Dendritic cell treated with granulocyte-macrophage colony-stimulating factor and Interleukin-4, amounts not matched to agents 40 ng/mL and 50 ng/mL, for 4 days (primary cell): ENCODE results near the gene NHLRC3.
"Not testable (repeated sequence)": the region's sequence is repeated elsewhere in the genome, so short reads cannot be mapped to it uniquely, and the experiment has no call there.

ENCODE experiments used
- H3K27ac Mint-ChIP-seq: one replicate; pipeline ENCODE4 v1.8.0; 2022; ENCODE audit warnings: mild to moderate bottlenecking, mixed read lengths
- H3K27me3 Mint-ChIP-seq: one replicate; pipeline ENCODE4 v1.8.0; 2022; ENCODE audit warnings: mild to moderate bottlenecking, mixed read lengths
- H3K36me3 Mint-ChIP-seq: one replicate; pipeline ENCODE4 v1.8.0; 2022; ENCODE audit warnings: low read depth, mixed read lengths
- H3K4me1 Mint-ChIP-seq: one replicate; pipeline ENCODE4 v1.8.0; 2022; ENCODE audit warnings: low read depth, mixed read lengths
- H3K4me3 Mint-ChIP-seq: one replicate; pipeline ENCODE4 v1.8.0; 2022; ENCODE audit warnings: mild to moderate bottlenecking, moderate library complexity, mixed read lengths
- H3K9me3 Mint-ChIP-seq: one replicate; pipeline ENCODE4 v1.8.0; 2022; ENCODE audit warnings: mixed read lengths
- intact Hi-C: fragments of 100-400 bp; cut with micrococcal nuclease; formaldehyde crosslinking; loops from one replicate; pipeline ENCODE4 v1.15.0; 2022

NHLRC3 gene

GRCh38 chr13:39052944-39053343 lies 14.7 kb downstream of the NHLRC3 start:
- peaks cover 8% of the 10 kb centered on the region for H3K9me3 Mint-ChIP-seq
- no peaks in the 10 kb centered on the region for H3K27me3 Mint-ChIP-seq
- H3K4me1 Mint-ChIP-seq, result peaks cover 12% of the 10 kb centered on the region
- H3K36me3 Mint-ChIP-seq, result peaks cover 44% of the 10 kb centered on the region
- intact Hi-C loops, result loop anchor here (5.0 kb wide), 2 partner anchors 209 to 559 kb away; no protein-coding TSS in a partner anchor
- no peak overlapping the region for H3K4me3 Mint-ChIP-seq
- H3K27ac Mint-ChIP-seq, result no peak overlapping the region

GRCh38 chr13:39054112-39054511 lies 15.9 kb downstream of the NHLRC3 start:
- no peaks in the 10 kb centered on the region for H3K27me3 Mint-ChIP-seq
- no peak overlapping the region for H3K27ac Mint-ChIP-seq
- peaks cover 9% of the 10 kb centered on the region for H3K4me1 Mint-ChIP-seq
- peaks cover 44% of the 10 kb centered on the region for H3K36me3 Mint-ChIP-seq
- peaks cover 8% of the 10 kb centered on the region for H3K9me3 Mint-ChIP-seq
- intact Hi-C loops, result loop anchor here (5.0 kb wide), 2 partner anchors 208 to 558 kb away; no protein-coding TSS in a partner anchor
- no peak overlapping the region for H3K4me3 Mint-ChIP-seq

GRCh38 chr13:39056018-39056417 lies 17.8 kb downstream of the NHLRC3 start:
- H3K4me1 Mint-ChIP-seq, result peaks cover 11% of the 10 kb centered on the region
- peaks cover 8% of the 10 kb centered on the region for H3K9me3 Mint-ChIP-seq
- intact Hi-C loops, result no loop called here
- H3K27ac Mint-ChIP-seq, result no peak overlapping the region
- H3K36me3 Mint-ChIP-seq, result peaks cover 54% of the 10 kb centered on the region
- no peaks in the 10 kb centered on the region for H3K27me3 Mint-ChIP-seq
- H3K4me3 Mint-ChIP-seq, result no peak overlapping the region

- peaks cover 8% of the 10 kb centered on the region for H3K9me3 Mint-ChIP-seq
- H3K27ac Mint-ChIP-seq, result peak overlapping the region; percentile 51
- no peak overlapping the region for H3K4me3 Mint-ChIP-seq
- H3K36me3 Mint-ChIP-seq, result peaks cover 62% of the 10 kb centered on the region
- H3K4me1 Mint-ChIP-seq, result peaks cover 11% of the 10 kb centered on the region
- H3K27me3 Mint-ChIP-seq, result no peaks in the 10 kb centered on the region
- intact Hi-C loops, result no loop called here
Measured at GRCh38 chr13:39058040-39058439, 19.8 kb downstream of the NHLRC3 start.

- Mint-ChIP-seq H3K9me3 (peaks cover 6% of the 10 kb centered on the region), H3K4me3 (no peak overlapping the region), H3K27me3 (no peaks in the 10 kb centered on the region), H3K4me1 (peaks cover 11% of the 10 kb centered on the region), H3K36me3 (peaks cover 68% of the 10 kb centered on the region), H3K27ac (no peak overlapping the region)
- intact Hi-C loops, result no loop called here
Measured at GRCh38 chr13:39062004-39062403, 23.7 kb downstream of the NHLRC3 start.

- Mint-ChIP-seq H3K27me3 (peaks cover 16% of the 10 kb centered on the region), H3K27ac (no peak overlapping the region), H3K4me3 (no peak overlapping the region), H3K9me3 (no peaks in the 10 kb centered on the region), H3K36me3 (no peaks in the 10 kb centered on the region), H3K4me1 (no peaks in the 10 kb centered on the region)
- intact Hi-C loops, result no loop called here
Measured at GRCh38 chr13:39072842-39073241, 34.6 kb downstream of the NHLRC3 start.

- H3K27me3 Mint-ChIP-seq, result peaks cover 16% of the 10 kb centered on the region
Measured at GRCh38 chr13:39073983-39074382, 35.7 kb downstream of the NHLRC3 start.

GRCh38 chr13:39086251-39086945 lies 48.1 kb downstream of the NHLRC3 start:
- H3K27me3 Mint-ChIP-seq, H3K36me3 Mint-ChIP-seq, H3K4me3 Mint-ChIP-seq, H3K4me1 Mint-ChIP-seq, H3K9me3 Mint-ChIP-seq, H3K27ac Mint-ChIP-seq, intact Hi-C loops: not testable (repeated sequence)

More at GRCh38 chr13:39073983-39074382, 35.7 kb downstream of the NHLRC3 start:
- H3K9me3 Mint-ChIP-seq, result no peaks in the 10 kb centered on the region
- H3K4me1 Mint-ChIP-seq, result no peaks in the 10 kb centered on the region
- no peak overlapping the region for H3K4me3 Mint-ChIP-seq
- H3K36me3 Mint-ChIP-seq, result no peaks in the 10 kb centered on the region
- intact Hi-C loops, result no loop called here
- H3K27ac Mint-ChIP-seq, result no peak overlapping the region

GRCh38 chr13:39091586-39091985 lies 53.3 kb downstream of the NHLRC3 start:
- Mint-ChIP-seq H3K27me3 (no peaks in the 10 kb centered on the region), H3K27ac (no peak overlapping the region), H3K4me3 (no peak overlapping the region), H3K4me1 (no peaks in the 10 kb centered on the region), H3K9me3 (no peaks in the 10 kb centered on the region), H3K36me3 (no peaks in the 10 kb centered on the region)
- intact Hi-C loops, result no loop called here

- no peaks in the 10 kb centered on the region for H3K4me1 Mint-ChIP-seq
- intact Hi-C loops, result no loop called here
- no peaks in the 10 kb centered on the region for H3K9me3 Mint-ChIP-seq
- no peaks in the 10 kb centered on the region for H3K27me3 Mint-ChIP-seq
- no peak overlapping the region for H3K4me3 Mint-ChIP-seq
- H3K36me3 Mint-ChIP-seq, result no peaks in the 10 kb centered on the region
- H3K27ac Mint-ChIP-seq, result no peak overlapping the region
Measured at GRCh38 chr13:39095500-39095899, 57.2 kb downstream of the NHLRC3 start.

GRCh38 chr13:39099231-39099630 lies 61.0 kb downstream of the NHLRC3 start:
- intact Hi-C loops, result no loop called here
- no peaks in the 10 kb centered on the region for H3K36me3 Mint-ChIP-seq
- no peaks in the 10 kb centered on the region for H3K4me1 Mint-ChIP-seq
- no peaks in the 10 kb centered on the region for H3K27me3 Mint-ChIP-seq
- H3K9me3 Mint-ChIP-seq, result no peaks in the 10 kb centered on the region
- no peak overlapping the region for H3K4me3 Mint-ChIP-seq
- H3K27ac Mint-ChIP-seq, result no peak overlapping the region
